Activated gamma-delta T cell treated with Interleukin-2 at 50 U/mL for 16 hours (primary cell): Measurements from ENCODE around the gene PDSS2.

ENCODE experiments used
- DNase-seq: peaks from one replicate; pipeline ENCODE4 v3.0.0-alpha.2; 2020

The PDSS2 gene

DNA sequence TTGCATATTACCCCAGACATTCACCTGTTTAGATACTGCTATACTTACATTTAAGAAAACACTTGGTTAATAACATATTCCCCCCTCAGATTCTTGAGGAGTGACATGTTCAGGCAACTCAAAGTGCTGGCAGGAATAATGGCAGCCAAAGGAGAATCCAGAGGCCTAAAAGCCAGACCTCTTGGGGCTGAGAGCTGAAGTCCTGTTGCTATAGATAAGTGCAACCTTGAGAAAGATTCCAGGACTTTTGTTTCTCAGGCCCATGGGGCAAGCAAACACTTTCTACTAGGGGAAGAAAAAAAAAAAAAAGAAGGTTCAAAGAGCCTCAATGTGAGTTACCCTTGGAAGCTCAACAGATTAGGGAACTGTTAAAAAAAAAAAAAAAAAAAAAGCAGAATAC, 211.2 kb downstream of the PDSS2 start:
- DNase-seq: no peak

DNA sequence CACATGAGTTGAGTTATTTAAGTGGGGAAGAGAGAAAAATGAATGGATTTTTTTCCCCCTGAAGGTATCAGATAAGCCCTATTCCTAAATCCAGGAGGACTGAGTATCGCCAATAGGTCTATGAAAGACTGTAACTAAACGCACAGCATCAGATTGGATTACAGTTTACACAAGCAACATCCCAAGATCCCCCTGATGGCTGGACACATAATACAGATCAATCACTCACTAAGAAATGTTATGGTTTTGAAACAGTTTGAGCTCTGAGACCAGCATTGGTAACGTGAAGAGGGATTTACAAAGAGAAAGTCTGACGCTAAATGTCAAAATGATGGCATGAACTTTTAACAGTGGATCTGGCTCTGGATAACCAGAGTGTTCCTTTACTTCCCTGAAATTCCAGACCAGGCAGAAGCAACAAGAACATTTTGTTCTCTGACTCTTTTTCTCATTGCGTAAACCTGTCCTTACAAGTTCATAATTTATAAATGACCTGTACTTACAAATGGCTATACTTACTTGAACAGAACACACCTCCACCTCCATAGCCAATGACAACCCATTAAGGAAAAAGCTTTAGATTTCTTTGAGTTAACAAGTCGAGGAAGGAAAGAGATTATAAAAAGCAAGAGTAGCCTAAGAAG, 212.3 kb downstream of the PDSS2 start:
- no peak for DNase-seq

DNA sequence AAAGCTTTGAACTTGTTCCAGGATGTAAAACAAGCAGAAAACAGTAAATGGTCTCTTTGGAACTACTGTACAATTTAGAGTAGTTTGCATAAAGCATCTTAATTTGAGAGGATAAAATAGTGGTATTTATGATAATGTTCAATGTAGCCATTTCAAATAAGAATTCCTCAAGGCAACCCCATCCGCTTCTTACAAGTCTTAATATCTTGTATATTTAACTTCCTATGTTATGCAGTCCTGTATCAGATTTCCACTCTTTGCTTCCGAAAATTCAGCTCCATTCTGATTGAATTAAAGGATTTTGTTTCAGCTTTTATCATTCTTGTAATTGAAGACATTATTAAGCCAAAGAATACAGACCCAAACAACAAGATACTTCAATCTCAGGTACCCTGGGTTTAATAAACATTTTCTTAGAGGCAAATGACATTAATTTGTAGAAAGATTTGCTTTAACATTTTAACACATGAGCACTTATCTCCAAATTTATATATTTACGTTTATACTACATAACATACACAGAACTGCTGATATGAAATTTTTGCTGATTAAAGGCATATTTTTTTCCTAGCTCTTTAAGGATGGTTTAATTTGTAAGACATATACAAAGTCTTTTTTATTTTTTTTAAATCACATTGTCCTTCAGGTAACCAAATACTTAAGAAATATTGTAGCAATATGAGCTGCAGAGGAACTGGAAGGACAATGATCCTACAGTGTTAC, 213.0 kb downstream of the PDSS2 start:
- DNase-seq: no peak

DNA sequence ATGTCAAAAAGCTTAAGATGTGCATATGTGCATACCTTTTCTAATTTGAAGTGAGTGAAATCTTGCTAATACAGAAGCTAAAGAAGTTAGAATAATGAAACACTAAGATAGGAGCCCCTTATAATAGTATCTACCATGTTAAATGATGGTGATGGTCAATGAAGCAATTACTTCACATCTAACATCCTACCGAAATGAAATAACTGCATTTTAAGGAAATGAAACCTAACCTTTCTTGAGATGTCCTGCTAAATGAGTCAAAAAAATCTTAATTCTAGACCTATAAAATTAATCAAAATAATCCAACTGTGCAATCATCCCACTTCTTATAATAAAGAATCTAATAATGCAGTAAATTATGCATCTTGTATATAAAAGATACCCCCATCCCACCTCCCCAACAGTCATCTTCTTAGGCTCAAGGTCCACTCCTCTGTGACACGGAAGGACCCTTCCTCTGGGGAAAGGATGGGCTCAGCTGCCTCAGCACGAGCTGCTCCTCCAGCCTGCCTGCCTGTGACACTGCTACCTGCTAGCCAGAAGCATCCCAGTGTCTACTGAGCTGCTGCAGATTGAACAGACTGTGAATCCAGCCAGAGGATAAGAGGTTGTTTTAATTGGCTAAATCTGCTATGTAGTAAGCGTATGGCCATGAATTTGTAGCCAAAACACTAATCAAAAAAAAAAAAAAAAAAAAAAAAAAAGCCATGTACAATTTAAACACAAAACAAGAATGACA, 214.5 kb downstream of the PDSS2 start:
- no peak for DNase-seq

DNA sequence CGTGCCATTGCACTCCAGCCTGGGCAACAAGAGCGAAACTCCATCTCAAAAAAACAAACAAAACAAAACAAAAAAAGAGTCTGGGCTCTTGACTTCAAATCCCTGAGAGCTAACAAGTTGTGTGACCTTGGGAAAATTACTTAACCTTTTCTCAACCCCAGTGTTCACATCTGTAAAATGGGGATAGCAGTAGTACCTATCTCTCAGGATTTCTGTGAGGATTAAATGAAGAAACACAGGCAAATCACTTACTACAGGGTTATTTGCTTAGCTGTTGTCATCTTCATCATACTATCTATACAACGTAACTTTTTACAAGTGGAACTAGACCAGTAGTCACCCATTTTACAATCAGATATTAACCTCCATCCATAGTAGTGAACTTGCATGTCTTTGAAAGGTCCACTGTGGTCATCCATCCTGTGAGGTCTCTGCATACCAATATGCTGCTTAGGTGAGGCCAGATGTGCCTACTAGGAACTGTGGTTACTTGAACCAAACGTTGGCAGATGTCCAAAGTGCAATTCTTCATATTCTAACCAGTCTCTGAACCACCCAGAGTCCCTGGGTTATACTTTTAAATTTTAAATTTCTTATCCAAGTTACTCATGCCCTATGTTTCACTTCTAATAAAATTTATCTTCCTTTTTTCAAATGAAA, 215.2 kb downstream of the PDSS2 start:
- DNase-seq: no peak

DNA sequence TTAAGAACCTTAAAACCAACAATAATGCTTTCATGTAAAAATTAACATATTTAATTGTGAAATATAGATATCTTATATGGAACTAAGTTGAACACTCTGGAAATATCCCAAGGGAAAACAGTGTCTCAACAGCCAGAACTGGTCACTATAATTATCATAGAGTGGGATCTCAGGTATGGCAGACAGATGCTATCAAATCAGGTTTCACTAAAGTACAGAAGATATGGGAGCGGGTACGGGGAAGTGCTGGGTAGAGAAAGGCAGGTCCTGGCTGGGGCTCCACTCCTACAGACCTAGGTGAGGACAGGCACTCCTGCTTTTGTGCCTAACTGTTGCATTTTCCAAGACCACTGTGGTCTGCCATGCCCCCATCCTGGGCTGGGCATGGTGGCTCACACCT, 215.9 kb downstream of the PDSS2 start:
- DNase-seq: no peak

DNA sequence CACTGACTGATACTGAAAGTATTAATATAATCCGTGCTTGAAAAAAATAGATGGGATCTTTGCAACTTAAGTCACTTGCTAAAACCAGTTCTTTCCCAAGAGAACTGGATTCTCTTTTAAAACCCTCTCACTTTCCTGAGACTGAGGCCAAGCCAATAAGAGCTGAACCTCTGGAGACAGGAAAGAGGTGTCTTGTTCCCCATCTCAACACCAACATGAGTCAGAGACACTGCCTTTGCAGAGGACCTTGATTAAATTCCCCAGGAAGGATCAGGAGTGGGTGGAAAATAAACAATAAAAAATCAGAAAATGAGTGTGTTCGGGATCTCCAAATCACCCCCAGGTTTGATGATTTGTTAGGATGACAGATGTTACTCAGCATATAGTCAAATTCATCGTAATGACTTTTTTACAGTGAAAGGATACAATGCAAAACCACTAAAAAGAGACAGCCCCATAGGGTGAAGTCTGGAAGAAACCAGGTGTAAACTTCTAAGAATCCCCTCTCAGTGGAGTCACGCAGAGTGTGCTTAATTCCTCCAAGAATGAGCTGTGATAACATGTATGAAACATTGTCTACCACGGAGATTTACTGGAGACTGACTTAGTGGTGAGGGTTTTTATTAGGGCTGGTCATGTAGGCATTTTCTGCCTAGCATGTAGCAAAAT, 221.2 kb downstream of the PDSS2 start:
- no peak for DNase-seq

DNA sequence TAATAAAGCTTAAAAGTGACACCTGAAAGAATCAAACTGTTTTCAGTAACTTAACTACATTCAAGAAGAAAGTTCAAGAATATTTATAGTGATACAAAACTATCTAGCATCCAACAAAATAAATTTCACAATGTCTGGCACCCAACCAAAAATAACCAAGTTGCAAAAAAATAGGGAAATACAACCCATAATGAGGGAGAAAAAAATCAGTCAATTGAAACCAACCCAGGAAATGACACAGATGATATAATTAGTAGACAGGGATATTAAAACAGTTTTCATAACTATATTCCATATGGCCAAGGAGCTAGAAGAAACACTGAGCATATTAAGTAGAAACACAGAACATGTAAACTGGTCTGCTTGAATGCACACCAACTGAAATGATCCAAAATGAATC, 223.9 kb downstream of the PDSS2 start:
- DNase-seq: no peak

DNA sequence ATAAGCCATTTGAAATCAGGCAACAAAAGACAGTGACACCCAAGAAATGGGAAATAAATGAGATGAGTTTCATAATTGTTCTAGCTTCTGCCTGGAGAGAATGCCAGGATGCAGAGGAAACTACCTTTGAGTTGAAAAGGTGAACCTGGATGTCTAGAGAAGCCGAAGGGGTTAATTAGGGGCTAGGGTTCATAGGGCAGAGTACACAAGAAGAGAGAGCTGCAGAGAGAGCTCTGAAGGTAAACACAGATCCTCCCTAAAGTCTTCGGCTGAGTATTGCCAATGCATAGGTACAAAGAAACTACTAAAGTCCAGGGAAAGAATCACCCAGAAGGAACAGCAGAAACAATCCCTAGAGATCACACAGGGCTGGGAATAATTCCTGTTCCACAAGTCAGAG, 224.4 kb downstream of the PDSS2 start:
- no peak for DNase-seq

DNA sequence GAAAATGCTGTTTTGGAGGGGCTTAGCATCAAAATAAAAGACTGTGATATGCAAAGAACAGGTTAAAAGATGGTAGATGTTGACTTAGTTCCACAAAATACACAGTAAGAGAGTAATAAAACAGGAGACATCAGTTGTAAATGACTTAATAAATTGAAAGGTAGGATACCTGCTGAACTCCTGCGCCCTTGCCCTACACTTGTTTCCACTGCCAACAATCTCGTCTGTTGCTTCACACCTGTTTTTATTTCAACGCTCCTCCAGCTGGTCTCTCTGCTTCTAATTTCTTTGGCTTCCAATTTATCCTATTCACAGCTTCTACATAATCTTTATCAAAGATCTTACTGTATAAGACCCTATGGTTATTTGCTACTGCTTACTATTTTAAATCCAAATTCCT, 228.1 kb downstream of the PDSS2 start:
- DNase-seq: no peak

DNA sequence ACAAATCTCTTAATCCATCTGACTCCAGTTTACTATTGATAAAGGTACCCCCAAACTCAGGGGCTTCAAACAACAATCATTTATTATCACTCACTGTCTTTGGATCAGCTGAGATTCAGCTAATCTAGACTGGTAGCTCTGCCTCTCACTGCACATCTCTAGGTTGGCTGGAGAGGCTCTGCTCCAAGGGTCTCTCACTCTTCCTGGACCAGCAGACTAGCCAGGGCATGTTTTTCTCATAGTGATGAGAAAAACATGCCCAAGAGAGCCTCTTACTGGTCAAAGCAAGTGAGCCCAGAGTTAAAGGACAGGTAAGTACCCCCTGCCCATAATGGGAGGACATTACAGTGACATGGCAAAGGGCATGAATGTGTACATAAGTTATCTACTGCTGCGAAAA, 228.9 kb downstream of the PDSS2 start:
- no peak for DNase-seq

DNA sequence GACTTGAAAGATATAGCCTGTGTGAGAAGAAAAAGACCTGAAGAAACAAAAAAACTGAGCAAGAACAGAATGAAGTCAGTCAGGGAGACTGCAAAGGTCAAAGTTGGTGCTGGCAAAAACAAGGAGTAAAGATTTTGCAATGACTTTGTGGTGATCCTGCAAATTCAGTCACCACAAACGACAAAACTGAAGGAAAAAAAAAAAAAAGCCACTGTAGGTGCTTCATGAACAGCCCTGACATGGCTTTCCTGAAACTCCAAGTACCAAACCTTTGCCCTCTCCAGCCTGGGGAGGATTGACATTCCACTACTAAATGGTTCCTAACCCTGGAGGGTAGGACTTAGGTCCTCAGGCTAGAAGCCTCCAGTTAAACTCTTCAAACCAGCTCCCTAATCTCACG, 229.3 kb downstream of the PDSS2 start:
- no peak for DNase-seq

DNA sequence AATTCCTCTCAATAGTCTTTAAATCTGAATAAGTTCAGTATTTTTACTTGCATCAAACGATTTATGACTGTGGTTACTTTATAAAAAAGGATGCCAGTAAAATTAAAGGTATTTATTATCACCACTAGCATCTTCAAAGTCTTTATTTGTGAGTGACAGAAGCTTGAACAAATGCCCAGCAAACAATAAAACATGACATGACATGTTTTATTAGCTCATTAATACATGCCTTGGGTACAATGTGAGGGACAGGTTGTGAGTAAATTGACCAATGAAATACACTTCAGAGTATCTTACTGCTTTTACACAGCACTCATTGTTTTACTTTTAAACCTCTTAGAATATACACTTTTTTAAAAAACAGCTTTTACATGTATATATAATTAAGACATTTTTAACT, 230.6 kb downstream of the PDSS2 start:
- DNase-seq: no peak

DNA sequence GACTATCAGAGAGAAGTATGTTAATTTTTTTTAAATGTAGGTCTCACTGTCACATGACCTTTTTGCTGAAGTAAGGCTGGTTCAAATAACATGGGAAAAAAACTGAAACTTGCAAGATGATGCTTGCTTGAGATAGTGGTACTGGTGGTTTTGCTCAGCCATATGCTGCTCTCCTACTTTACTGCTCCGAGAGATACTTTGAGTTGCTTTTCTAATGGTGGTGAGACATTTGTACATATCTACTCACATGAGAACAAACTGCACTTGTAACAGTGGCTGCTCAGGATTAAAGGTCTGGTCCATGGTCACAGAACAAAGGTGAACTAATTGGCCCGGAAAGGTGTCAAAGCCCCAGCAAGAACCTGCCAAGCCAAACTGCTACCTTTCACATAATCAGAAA, 237.8 kb downstream of the PDSS2 start:
- no peak for DNase-seq

DNA sequence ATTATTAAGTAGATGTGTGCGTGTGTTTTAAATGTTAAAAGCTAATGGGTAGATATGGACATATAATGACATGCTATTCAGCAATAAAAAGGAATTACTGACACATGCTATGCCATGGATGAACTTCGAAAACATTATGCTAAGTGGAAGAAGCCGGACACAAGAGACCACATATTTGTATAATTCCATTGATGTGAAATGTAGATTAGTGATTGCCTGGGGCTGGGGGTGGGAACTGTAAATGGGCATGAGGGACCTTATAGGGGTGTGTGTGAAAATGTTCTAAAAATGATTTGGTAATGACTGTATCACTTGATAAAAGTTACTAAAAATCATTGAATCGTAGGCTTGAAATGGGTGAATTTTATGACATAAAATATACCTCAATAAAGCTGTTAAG, 239.5 kb downstream of the PDSS2 start:
- no peak for DNase-seq

DNA sequence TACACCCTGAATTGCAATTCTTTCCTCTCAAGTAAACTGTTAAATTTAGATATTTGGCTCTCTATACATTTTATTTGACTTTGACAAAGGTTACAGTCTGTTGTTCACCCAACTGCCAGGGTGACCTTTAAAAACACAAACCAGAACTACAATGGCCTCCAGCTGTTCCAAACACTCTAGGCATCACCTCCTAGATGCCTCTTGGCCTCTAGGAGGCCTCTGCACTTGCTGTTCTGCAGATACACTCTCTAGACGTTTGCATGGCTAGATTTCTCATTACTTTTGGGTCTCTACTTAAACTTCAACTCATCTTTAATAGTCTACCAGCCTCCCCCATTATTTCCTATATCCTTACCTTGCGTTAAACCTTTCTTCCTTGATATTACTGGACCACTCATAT, 241.2 kb downstream of the PDSS2 start:
- DNase-seq: no peak

DNA sequence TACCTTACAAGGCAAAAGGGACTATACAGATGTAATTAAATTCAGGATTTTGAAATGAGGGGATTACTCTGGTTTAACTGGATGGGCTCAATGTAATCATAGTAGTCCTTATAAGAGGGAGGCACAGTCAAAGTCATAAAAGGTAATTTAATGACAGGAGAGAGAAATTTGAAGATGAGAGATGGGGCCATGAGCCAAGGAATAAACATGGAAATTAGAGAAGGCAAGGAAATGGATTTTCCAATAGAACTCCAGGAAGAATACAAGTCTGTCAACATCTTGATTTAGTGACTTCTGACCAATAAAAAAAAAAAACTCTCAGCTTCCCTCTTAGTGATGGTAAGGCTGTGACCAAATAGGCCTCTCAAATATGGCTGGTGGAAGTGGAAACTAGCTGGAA, 242.1 kb downstream of the PDSS2 start:
- DNase-seq: no peak

DNA sequence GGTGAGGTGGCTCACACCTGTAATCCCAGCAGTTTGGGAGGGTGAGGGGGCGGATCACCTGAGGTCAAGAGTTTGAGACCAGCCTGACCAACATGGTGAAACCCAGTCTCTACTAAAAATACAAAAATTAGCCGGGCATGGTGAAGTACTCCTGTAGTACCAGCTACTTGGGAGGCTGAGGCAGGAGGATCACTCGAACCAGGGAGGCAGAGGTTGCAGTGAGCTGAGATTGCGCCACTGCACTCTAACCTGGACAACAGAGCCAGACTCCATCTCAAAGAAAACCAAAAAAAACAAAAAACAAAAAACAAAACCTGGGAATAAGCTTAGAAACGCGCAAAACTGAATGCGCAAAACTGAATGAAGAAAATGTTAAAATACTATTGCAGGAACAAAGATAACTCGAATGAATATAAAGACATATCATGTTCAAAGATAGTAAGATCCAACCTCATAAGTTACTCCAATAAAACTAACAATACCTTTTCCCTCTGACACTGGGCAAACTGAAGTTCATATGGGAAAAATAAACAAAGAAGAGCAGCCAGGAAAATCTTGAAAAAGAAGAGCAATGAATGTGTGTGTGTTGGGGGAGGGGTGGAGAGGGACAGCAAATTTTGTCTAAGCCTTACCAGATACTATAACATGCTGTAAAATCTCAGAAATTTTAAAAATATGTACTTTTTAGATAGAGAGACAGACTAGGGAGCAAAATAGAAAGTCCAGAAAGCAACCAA, 243.0 kb downstream of the PDSS2 start:
- no peak for DNase-seq

DNA sequence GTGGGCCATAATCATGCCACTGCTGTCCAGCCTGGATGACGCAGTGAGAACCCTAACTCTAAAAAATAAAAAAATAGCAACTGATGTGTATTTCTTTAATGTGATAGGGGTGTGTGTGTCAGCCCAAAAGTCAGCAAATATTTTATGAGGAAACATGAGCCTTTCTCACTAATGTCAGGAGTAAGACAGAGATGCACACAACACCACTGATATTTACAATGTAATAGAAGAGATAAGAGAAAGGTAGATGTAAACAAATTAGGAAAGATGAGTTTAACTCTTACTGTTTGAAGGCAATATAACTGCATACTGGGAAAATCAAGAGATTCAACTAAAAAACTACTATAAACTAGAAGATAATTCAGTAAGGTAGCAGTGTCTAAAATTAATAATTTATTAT, 244.0 kb downstream of the PDSS2 start:
- DNase-seq: no peak

DNA sequence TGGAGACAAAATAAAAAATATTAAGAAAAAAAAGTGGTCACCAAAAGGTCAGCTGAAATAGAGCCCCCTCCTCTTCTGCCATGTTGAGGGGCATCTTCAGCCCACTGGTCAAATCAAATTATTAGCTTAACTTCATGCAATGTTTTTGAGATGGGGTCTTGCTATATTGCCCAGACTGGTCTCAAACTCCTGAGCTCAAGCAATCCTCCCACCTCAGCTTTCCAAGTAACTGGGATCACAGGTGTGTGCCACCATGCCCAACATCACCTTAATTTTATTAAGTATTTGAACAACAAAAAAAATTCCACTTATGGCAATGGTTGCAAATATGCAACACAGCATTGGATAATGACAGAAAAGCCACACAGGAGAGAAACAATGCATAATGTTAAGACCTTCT, 244.7 kb downstream of the PDSS2 start:
- no peak for DNase-seq

DNA sequence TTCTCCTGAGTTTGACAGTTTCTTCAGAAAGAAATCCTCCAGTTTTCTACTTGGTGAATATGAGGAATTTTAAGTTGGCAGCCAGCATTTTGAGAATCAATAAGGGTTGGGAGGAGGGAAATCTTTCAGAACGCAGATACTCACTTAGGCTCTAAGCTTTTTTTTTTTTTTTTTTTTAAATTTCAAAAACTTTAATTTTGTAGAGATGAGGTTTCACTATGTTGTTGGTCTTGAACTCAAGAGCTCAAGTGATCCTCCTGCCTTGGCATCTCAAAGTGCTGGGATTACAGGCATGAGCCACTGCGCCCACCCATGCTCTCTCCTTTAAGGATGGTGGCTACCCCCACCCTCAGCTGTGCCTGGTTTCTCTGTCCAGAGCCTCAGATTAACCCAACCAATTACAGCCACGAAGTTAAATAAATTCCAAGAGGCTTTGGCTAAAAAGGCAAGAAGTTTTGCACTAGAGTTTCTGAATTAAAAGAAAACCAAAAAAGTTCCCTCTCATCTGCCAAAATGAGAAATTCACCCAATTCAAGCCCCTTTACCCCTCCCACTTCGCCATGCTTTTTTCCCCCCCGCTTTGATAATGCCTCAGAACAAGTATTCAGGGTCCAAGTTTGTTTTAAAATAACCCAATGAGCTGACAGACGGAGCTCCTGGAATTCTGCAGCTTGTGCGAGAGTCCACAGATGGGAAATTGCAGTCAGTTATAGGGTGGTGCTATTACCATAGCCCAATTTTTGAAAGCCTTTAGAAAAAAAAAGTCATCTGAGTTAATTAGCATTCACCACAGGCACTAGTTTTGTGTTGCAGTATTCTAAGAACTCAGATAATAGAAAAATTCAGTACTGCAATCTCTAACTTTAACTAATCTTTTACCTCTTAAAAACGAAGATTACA, 249.7 kb downstream of the PDSS2 start:
- no peak for DNase-seq
